ENCODE data around the gene VTI1B. TPM values are rescaled to one million over a fixed set of nuclear protein-coding genes. Genes with fewer than 3 reads are reported as not detected.

VTI1B gene, protein sequence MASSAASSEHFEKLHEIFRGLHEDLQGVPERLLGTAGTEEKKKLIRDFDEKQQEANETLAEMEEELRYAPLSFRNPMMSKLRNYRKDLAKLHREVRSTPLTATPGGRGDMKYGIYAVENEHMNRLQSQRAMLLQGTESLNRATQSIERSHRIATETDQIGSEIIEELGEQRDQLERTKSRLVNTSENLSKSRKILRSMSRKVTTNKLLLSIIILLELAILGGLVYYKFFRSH
- 100 to 1,000 TPM; 118 to 120 TPM for total RNA-seq
- 71.4 TPM for polyA plus RNA-seq (2013, experiment 1 of 2)
- 63.9 TPM for polyA plus RNA-seq (2013, experiment 2 of 2)
- long read RNA-seq, experiment 1, full-length matches to known transcripts: 39 of 55 reads
- long read RNA-seq, experiment 1, partial matches to known transcripts: 12 of 55 reads
- long read RNA-seq, experiment 1, other reads (novel, unspliced or antisense): 4 of 55 reads
- long read RNA-seq, experiment 2, full-length matches to known transcripts: 103 of 127 reads
- long read RNA-seq, experiment 2, partial matches to known transcripts: 2 of 127 reads
- long read RNA-seq, experiment 2, other reads (novel, unspliced or antisense): 22 of 127 reads
- long read RNA-seq, experiment 3, full-length matches to known transcripts: 139 of 154 reads
- long read RNA-seq, experiment 3, partial matches to known transcripts: 2 of 154 reads
- long read RNA-seq, experiment 3, other reads (novel, unspliced or antisense): 13 of 154 reads
- long read RNA-seq, experiment 4, full-length matches to known transcripts: 89 of 96 reads
- long read RNA-seq, experiment 4, partial matches to known transcripts: 0 of 96 reads
- long read RNA-seq, experiment 4, other reads (novel, unspliced or antisense): 7 of 96 reads

- DNase-seq: peak; percentile 93
- Histone ChIP-seq H3K9ac (ENCODE audit: extremely low read depth, low read length, poor library complexity, severe bottlenecking) (peak within 1 kb of the TSS; percentile 94), H3K9me3 (ENCODE audit: control insufficient read depth, low read length) (no peaks in the 10 kb centered on the region), H3K27ac (ENCODE audit: low read depth, low read length) (peak within 1 kb of the TSS; percentile 99), H3K4me1 (ENCODE audit: control insufficient read depth, insufficient read depth, low read length) (peaks cover 2% of the 10 kb centered on the region), H3K4me3 (ENCODE audit: low read length) (peak within 1 kb of the TSS; percentile 95), H3K36me3 (ENCODE audit: control insufficient read depth, insufficient read depth, low read length) (peaks cover 26% of the 10 kb centered on the region), H3K27me3 (ENCODE audit: control insufficient read depth, insufficient read depth, low read length, poor library complexity, severe bottlenecking) (no peaks in the 10 kb centered on the region)
- Mint-ChIP-seq H3K27ac (peak within 1 kb of the TSS; percentile 95), H3K4me1 (peaks cover 12% of the 10 kb centered on the region), H3K36me3 (ENCODE audit: low read depth) (peaks cover 30% of the 10 kb centered on the region), H3K4me3 (peak within 1 kb of the TSS; percentile 80), H3K27me3 (ENCODE audit: insufficient read depth) (no peaks in the 10 kb centered on the region), H3K9me3 (no peaks in the 10 kb centered on the region)
- 0% methylated on average over 40 to 87 of the region's 87 CpGs for WGBS, 2 experiments (ENCODE audit: insufficient coverage in 1 of 2, insufficient read length in 1 of 2)
- TF ChIP-seq, protein P1, sequence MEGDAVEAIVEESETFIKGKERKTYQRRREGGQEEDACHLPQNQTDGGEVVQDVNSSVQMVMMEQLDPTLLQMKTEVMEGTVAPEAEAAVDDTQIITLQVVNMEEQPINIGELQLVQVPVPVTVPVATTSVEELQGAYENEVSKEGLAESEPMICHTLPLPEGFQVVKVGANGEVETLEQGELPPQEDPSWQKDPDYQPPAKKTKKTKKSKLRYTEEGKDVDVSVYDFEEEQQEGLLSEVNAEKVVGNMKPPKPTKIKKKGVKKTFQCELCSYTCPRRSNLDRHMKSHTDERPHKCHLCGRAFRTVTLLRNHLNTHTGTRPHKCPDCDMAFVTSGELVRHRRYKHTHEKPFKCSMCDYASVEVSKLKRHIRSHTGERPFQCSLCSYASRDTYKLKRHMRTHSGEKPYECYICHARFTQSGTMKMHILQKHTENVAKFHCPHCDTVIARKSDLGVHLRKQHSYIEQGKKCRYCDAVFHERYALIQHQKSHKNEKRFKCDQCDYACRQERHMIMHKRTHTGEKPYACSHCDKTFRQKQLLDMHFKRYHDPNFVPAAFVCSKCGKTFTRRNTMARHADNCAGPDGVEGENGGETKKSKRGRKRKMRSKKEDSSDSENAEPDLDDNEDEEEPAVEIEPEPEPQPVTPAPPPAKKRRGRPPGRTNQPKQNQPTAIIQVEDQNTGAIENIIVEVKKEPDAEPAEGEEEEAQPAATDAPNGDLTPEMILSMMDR (conservative IDR thresholded peaks at IDR 0.05): peak; percentile 23
Measured at GRCh38 chr14:67674480-67675218, at the start of gene VTI1B. Gene VTI1B (minus strand): TSS chr14:67674632. CDS start chr14:67674489, 143 bp downstream.

- Mint-ChIP-seq H3K27ac (no peak overlapping the region), H3K9me3 (peaks cover 8% of the 10 kb centered on the region), H3K27me3 (ENCODE audit: insufficient read depth) (peaks cover 16% of the 10 kb centered on the region), H3K4me1 (peaks cover 4% of the 10 kb centered on the region), H3K4me3 (no peak overlapping the region), H3K36me3 (ENCODE audit: low read depth) (no peaks in the 10 kb centered on the region)
- WGBS, 2 experiments (ENCODE audit: insufficient coverage in 1 of 2, insufficient read length in 1 of 2): 66 to 79% methylated on average over 2 to 3 of the region's 3 CpGs
- H3K27ac ChIP-seq (ENCODE audit: low read depth, low read length): no peak overlapping the region
- TF ChIP-seq, protein P1 (conservative IDR thresholded peaks at IDR 0.05): no peak
- peak; percentile 82 for DNase-seq
- peaks cover 16% of the 10 kb centered on the region for H3K27me3 ChIP-seq (ENCODE audit: control insufficient read depth, insufficient read depth, low read length, poor library complexity, severe bottlenecking)
- H3K4me3 ChIP-seq (ENCODE audit: low read length): no peak overlapping the region
- no peak overlapping the region for H3K9ac ChIP-seq (ENCODE audit: extremely low read depth, low read length, poor library complexity, severe bottlenecking)
- H3K4me1 ChIP-seq (ENCODE audit: control insufficient read depth, insufficient read depth, low read length): no peaks in the 10 kb centered on the region
- H3K9me3 ChIP-seq (ENCODE audit: control insufficient read depth, low read length): peaks cover 4% of the 10 kb centered on the region
- H3K36me3 ChIP-seq (ENCODE audit: control insufficient read depth, insufficient read depth, low read length): no peaks in the 10 kb centered on the region
Measured at GRCh38 chr14:67722293-67722692, 47.9 kb upstream of the VTI1B start.

DNA sequence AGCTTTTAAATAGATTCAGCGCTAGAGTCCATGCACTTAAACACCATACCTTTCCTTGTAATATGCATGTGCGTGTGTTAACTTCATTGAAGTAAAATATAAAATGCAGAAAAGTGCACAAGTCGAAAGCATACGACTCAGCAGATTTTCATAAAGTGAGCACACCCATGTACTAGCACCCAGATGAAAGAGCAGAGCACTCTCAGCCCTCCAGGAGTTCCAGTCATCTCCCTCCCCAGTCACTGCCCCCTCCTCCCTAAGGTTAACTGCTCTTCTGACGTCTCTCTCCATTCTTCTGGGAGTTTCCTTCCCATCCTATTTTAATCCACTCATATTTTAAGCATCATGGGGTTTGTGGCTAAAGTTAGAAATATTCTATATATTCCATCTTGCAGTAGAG lies 47.4 kb upstream of the VTI1B start:
- Mint-ChIP-seq H3K4me3 (no peak overlapping the region), H3K9me3 (peaks cover 6% of the 10 kb centered on the region), H3K27me3 (ENCODE audit: insufficient read depth) (peaks cover 16% of the 10 kb centered on the region), H3K36me3 (ENCODE audit: low read depth) (no peaks in the 10 kb centered on the region), H3K27ac (no peak overlapping the region), H3K4me1 (peaks cover 4% of the 10 kb centered on the region)
- peaks cover under 1% of the 10 kb centered on the region for H3K9me3 ChIP-seq (ENCODE audit: control insufficient read depth, low read length)
- no peaks in the 10 kb centered on the region for H3K4me1 ChIP-seq (ENCODE audit: control insufficient read depth, insufficient read depth, low read length)
- H3K27ac ChIP-seq (ENCODE audit: low read depth, low read length): no peak overlapping the region
- H3K36me3 ChIP-seq (ENCODE audit: control insufficient read depth, insufficient read depth, low read length): no peaks in the 10 kb centered on the region
- peaks cover 16% of the 10 kb centered on the region for H3K27me3 ChIP-seq (ENCODE audit: control insufficient read depth, insufficient read depth, low read length, poor library complexity, severe bottlenecking)
- no peak overlapping the region for H3K4me3 ChIP-seq (ENCODE audit: low read length)
- TF ChIP-seq, protein P1 (conservative IDR thresholded peaks at IDR 0.05): no peak
- 78 to 100% methylated on average over 1 to 5 of the region's 5 CpGs for WGBS, 2 experiments (ENCODE audit: insufficient coverage in 1 of 2, insufficient read length in 1 of 2)
- no peak for DNase-seq
- H3K9ac ChIP-seq (ENCODE audit: extremely low read depth, low read length, poor library complexity, severe bottlenecking): no peak overlapping the region
